Fibroblast of pulmonary artery (primary cell): ENCODE results near the gene SMIM3.
A peak's percentile ranks its signal among the peaks of the same experiment; 100 is the strongest.

Experiments
- DNase-seq: peaks from one replicate; pipeline ENCODE4 v3.0.0-alpha.2; 2010; ENCODE audit warnings: low read depth
- H3K4me3 ChIP-seq: replicated peaks from 2 replicates; pipeline ENCODE4 v1.5.1; 2011; ENCODE audit warnings: low read depth, mild to moderate bottlenecking, control low read depth, low read length, moderate library complexity
- TF ChIP-seq, protein P1 (sequence below): IDR thresholded peaks from 2 replicates; pipeline ENCODE4 v1.5.1; 2011; ENCODE audit warnings: mild to moderate bottlenecking, control low read depth, low read length, inconsistent platforms; ENCODE audit errors: missing control alignments

The SMIM3 gene

GRCh38 chr5:150779397-150780186 lies 1.0 kb downstream of the SMIM3 start:
- H3K4me3 ChIP-seq = peak overlapping the region; percentile 66
- TF ChIP-seq, protein P1, sequence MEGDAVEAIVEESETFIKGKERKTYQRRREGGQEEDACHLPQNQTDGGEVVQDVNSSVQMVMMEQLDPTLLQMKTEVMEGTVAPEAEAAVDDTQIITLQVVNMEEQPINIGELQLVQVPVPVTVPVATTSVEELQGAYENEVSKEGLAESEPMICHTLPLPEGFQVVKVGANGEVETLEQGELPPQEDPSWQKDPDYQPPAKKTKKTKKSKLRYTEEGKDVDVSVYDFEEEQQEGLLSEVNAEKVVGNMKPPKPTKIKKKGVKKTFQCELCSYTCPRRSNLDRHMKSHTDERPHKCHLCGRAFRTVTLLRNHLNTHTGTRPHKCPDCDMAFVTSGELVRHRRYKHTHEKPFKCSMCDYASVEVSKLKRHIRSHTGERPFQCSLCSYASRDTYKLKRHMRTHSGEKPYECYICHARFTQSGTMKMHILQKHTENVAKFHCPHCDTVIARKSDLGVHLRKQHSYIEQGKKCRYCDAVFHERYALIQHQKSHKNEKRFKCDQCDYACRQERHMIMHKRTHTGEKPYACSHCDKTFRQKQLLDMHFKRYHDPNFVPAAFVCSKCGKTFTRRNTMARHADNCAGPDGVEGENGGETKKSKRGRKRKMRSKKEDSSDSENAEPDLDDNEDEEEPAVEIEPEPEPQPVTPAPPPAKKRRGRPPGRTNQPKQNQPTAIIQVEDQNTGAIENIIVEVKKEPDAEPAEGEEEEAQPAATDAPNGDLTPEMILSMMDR = no peak
- DNase-seq = no peak

- peak overlapping the region; percentile 66 for H3K4me3 ChIP-seq
- DNase-seq = peak; percentile 33
- TF ChIP-seq, protein P1 = no peak
Measured at GRCh38 chr5:150780187-150780692, 1.7 kb downstream of the SMIM3 start.

DNA sequence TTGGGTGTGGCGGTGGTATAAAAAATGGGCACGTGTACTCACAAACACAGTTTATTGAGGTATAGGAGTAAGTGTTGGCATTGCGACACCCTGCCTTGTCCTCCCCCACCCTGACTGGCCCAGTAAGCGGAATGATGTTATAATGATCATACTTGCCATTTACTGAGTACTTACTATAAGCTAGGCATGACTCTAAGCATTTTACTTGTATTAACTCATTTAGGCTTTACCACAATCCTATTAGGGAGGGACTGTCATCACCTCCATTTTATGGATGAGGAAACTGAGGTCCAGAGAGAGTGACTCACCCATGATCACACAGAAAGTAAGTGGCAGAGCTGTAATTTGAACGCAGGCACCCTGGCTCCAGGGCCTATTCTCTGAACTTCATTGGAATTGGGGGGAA lies 2.3 kb downstream of the SMIM3 start:
- H3K4me3 ChIP-seq = peak overlapping the region; percentile 66
- peak; percentile 47 for DNase-seq
- TF ChIP-seq, protein P1 = no peak

DNA sequence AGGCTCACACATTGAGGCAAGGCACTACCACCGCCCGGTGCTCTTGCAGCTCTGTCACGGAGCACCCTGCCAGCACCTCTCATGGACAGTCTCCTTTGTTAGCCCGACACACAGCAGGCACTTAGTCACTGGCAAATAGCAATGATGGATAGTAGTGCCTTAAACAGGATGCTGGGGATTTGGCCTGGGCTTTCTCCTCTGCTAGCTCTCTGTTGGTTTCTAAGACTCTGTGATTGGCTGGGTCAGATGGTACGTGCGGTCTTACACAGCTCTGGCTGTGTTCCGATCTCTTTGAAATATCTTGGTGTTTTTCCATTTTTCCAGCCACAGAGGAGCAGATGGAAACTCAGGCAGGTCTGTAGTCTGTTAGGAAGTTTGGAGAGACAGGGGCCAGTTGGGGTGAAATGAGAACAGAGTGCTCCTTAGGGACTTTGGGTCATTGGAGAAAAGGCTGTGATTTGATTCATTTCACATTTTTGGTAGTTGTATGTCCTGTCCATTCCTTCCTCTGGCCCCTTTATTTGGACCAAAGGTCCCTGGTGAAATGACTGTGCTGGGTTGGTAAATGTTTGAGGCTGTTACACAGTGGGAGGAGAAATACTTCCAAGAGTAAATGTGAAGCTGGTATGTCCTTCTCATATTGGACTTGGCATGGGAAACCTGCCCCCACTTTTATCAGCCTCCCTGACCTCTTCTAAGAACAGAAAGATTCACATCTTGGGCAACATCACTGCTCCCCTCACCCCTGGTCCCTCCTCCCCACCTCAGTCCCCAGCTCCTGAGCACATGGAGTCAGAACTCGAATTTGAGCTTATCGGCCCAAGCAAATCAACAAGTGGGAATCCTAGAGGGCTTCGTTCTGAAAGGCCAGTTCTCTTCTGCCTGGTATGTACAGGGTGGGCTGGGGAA lies 3.4 kb downstream of the SMIM3 start:
- peak overlapping the region; percentile 33 for H3K4me3 ChIP-seq
- TF ChIP-seq, protein P1 = no peak
- DNase-seq = peak; percentile 93

DNA sequence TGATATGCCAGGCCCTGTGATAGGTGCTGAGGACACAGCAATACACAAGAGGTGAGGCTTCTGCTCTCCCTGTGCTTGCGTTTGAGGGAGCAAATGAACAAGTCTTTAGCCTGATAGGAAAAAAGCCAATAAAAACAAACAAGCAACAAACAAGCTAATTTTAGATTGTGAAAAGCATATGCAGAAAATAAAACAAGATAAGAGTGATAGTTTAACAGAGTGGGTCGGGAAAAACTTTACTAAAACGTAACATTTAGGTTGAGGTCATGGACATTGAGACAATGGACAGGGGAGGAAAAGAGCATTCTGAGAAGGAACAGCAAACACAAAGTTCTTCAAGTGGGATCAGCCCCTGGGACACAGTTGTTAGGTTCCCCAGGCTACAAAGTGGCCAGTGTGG lies 4.3 kb downstream of the SMIM3 start:
- no peak for DNase-seq
- TF ChIP-seq, protein P1 = no peak
- H3K4me3 ChIP-seq = no peak overlapping the region

- H3K4me3 ChIP-seq = no peak overlapping the region
- TF ChIP-seq, protein P1 = no peak
Measured at GRCh38 chr5:150783422-150783928, 4.9 kb downstream of the SMIM3 start.

More at GRCh38 chr5:150783422-150783928, 4.9 kb downstream of the SMIM3 start:
- DNase-seq = peak; percentile 92
